SH-SY5Y (cell line): Measurements from ENCODE around the gene ZFP82.

Source experiments
- GATA2 ChIP-seq: IDR thresholded peaks from 2 replicates; pipeline ENCODE4 v1.6.1; 2011; ENCODE audit warnings: mild to moderate bottlenecking, low read depth, low read length
- GATA3 ChIP-seq: IDR thresholded peaks from 2 replicates; pipeline ENCODE4 v1.6.1; 2011; ENCODE audit warnings: low read depth, mild to moderate bottlenecking, low read length, moderate library complexity

ZFP82 gene

DNA sequence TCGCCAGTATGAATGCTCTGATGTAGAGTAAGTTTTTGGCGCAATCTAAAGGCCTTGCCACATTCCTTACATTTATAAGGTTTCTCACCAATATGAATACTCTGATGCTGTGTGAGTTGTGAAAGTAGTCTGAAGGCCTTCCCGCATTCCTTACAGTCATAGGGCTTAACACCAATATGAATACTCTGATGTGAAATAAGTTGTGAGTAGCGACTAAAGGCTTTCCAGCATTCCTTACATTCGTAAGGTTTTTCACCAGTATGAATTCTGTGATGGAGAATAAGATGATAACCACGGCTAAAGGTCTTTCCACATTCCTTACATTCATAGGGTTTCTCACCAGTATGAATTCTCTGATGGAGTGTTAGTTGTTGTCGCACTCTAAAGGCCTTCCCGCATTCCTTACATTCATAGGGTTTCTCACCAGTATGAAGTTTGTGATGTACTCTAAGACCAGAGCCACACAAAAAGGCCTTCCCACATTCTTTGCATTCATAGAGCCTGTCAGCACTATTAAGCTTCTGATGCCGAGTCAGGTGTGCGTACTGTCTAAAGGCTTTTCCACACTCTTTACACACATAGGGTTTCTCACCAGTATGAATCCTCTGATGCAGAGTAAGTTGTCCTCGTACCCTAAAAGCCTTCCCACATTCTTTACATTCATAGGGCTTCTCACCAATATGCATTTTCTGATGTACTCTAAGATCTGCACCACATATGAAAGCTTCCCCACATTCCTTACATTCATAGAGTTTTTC lies 25.3 kb downstream of the ZFP82 start:
- TF ChIP-seq GATA3 = no peak
- no peak for TF ChIP-seq GATA2

DNA sequence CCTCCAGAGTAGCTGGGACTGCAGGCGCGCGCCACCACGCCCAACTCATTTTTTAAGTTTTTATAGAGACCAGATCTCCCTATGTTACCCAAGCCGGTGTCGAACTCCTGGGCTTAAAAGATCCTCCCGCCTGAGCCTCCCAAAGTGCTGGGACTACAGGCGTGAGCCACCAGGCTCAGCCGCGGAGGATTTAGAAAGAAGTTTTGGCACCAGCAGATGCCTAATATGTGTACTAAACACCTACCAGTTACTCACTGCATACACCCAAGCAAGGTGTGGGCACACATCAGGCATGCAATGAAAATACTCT lies 39.0 kb downstream of the ZFP82 start:
- TF ChIP-seq GATA3 (no peak), GATA2 (no peak)

DNA sequence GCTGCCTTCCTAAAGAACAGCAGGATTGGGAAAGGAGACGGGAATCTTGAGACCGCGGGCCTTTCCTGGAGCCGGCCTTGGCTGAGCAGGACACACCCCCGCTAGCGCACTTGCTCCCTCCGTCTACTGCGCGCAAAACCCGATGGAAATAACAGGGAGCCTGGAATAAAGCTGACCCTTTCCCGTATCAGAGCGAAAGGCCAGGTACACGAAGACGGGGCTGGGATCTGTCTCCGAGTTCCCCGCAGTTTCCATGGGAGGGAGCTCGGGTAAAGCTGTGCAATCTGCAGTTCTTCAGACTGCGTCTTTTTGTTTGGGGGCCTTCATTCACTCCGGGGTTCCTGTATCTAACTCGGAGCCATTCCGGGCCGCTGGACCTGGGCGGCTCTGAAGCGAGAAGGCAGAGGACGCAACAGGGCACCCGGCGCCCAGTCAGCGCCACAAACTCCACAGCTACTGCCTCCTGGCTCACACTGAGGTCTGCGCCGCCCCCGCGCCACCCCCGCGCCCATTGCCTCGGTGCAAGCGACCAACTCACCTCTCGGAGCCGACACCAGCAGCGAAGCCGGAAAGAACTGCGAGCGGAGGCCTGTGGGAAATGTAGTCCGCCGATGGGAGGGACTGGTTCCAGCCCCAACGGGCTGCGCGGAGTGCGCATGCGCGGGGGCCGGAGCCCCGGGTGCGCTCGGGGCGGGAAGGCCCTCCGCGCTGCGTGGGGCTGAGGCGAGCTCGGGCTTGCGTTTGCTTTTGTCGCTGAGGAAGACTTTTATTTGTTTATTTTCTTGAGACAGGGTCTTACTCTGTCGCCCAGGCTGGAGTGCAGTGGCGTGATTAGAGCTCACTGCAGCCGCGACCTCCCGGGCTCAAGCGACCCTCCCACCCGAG lies 39.6 kb downstream of the ZFP82 start, which contains the start of gene ZFP14:
Gene ZFP14 (minus strand): TSS at position 577 of the 885 bp plus-strand sequence. CDS start 11,309 bp downstream, outside the sequence.
- TF ChIP-seq GATA2 (no peak), GATA3 (no peak)

DNA sequence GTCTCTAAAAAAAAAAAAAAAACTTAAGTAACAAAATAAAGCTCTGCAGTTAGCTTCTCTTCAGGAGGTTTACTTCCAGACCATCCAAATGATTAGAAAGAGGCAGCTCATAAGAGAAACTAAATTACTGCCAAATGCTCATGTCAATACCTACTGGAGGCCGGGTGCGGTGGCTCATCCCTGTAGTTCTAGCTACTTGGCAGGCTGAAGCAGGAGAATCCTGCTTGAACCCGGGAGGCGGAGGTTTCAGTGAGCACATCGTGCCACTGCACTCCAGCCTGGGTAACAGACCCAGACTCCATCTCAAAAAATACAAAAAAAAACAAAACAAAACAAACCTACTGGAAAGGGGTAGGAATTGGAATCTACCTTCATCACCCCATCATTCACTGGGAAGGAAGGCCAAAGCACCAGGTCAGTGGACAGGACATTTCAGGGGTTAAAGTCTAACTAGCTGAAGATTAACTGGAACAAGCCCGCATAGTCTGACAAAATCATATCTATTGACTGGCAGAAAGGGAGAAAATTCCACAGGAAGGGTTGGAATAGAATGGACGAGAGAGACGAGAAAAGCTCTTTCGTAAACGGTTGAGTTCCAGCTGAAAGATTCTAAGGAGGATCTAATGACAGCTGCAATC lies 40.8 kb downstream of the ZFP82 start:
- TF ChIP-seq GATA3 = no peak
- TF ChIP-seq GATA2 = no peak

DNA sequence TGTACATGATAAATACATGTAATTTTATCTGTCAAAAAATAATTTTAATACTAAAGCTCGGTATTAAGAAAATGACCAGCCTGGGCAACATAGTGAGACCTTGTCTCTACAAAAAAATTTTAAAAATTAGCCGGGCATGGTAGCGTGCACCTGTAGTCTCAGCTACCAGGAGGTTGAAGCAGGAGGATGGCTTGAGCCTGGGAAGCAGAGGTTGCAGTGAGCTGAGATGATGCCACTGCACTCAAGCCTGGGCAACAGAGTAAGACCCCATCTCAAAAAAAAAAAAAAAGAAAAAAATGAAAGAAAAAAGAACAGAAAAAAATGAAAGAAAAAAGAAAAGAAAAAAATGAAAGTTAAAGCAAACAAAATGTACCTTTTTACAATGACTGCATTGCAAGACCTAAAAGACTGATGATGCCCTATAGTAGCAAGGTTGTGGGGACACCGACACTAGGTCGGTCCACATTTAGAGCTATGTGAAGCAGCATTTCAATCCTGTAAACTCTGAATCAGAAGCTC lies 44.7 kb downstream of the ZFP82 start:
- no peak for TF ChIP-seq GATA3
- no peak for TF ChIP-seq GATA2

DNA sequence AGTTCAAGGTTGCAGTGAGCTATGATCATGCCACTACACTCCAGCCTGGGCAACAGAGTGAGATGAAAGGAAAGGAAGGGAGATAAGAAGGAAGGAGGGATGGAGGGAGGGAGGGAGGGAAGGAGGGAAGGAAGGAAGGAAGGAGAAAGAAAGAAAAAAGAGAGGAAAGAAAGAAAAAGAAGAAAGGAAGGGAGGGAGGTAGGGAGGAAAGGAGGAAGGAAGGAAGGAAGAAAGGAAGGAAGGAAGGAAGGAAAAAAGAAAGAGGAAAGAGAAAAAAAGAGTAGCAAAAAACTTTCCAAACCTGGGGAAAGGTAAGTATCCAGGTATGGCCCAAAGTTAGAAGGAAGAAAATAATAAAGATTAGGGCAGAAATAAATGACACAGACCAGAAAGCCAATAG lies 46.6 kb downstream of the ZFP82 start:
- TF ChIP-seq GATA2 = no peak
- no peak for TF ChIP-seq GATA3

DNA sequence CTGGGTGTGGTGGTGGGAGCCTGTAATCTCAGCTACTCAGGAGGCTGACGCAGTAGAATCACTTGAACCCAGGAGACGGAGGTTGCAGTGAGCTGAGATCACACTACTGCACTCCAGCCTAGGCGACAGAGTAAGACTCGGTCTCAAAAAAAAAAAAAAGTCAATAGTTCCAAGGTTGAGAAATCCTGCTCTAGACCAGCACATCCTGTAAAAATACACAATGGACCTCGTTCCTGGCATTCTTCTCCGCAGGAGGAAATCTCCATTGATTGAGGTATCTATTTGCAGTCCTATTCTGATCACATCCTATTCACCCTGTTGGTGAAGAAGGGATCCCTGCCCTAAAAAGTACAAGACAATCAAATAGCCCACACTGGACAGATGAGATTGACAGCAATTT lies 54.6 kb downstream of the ZFP82 start:
- TF ChIP-seq GATA3 (no peak), GATA2 (no peak)
